MM.1S (cell line): Measurements from ENCODE around the gene AKAP6.
A peak's percentile ranks its signal among the peaks of the same experiment; 100 is the strongest.

Experiments
- DNase-seq: peaks from one replicate; pipeline ENCODE4 v3.0.0-alpha.2; 2015
- H2AFZ ChIP-seq: fragments of 300-600 bp; sonication (generic); 2 replicates; pipeline ENCODE4 v1.6.0; 2016; ENCODE audit warnings: antibody characterized with exemption, low read length
- H3F3A ChIP-seq: fragments of 300-600 bp; sonication (generic); 2 replicates; pipeline ENCODE4 v1.6.1; 2016; ENCODE audit warnings: mild to moderate bottlenecking, antibody characterized with exemption, low read length, moderate library complexity, mixed read lengths; ENCODE audit not compliant: insufficient read depth
- H3K27ac ChIP-seq: fragments of 300-600 bp; sonication (generic); 2 replicates; pipeline ENCODE4 v1.5.1; 2016; ENCODE audit warnings: mild to moderate bottlenecking, low read length
- H3K27me3 ChIP-seq: fragments of 300-600 bp; sonication (generic); replicated peaks from 2 replicates; pipeline ENCODE4 v1.6.0; 2016; ENCODE audit warnings: low read length; ENCODE audit not compliant: insufficient read depth
- H3K36me3 ChIP-seq: fragments of 300-600 bp; sonication (generic); replicated peaks from 2 replicates; pipeline ENCODE4 v1.6.1; 2016; ENCODE audit warnings: mild to moderate bottlenecking, low read length, mixed read lengths; ENCODE audit not compliant: insufficient read depth
- H3K4me1 ChIP-seq: fragments of 300-600 bp; sonication (generic); 2 replicates; pipeline ENCODE4 v1.6.1; 2016; ENCODE audit warnings: low read length, mixed read lengths
- H3K4me2 ChIP-seq: fragments of 300-600 bp; sonication (generic); 2 replicates; pipeline ENCODE4 v1.6.0; 2016; ENCODE audit warnings: low read depth, low read length
- H3K4me3 ChIP-seq: fragments of 300-600 bp; sonication (generic); 2 replicates; pipeline ENCODE4 v1.5.1; 2016; ENCODE audit warnings: low read length, mixed read lengths
- H3K79me2 ChIP-seq: fragments of 300-600 bp; sonication (generic); 2 replicates; pipeline ENCODE4 v1.6.1; 2016; ENCODE audit warnings: mixed run types, low read length, mixed read lengths
- H3K9ac ChIP-seq: fragments of 300-600 bp; sonication (generic); 2 replicates; pipeline ENCODE4 v1.6.1; 2016; ENCODE audit warnings: low read length, mixed read lengths
- H3K9me2 ChIP-seq: fragments of 300-600 bp; sonication (generic); replicated peaks from 2 replicates; pipeline ENCODE4 v1.6.1; 2016; ENCODE audit warnings: mild to moderate bottlenecking, low read length, mixed read lengths; ENCODE audit not compliant: insufficient read depth
- H3K9me3 ChIP-seq: fragments of 300-600 bp; sonication (generic); replicated peaks from 2 replicates; pipeline ENCODE4 v1.6.1; 2016; ENCODE audit warnings: mild to moderate bottlenecking, low read length, mixed read lengths; ENCODE audit not compliant: insufficient read depth
- H4K20me1 ChIP-seq: fragments of 300-600 bp; sonication (generic); 2 replicates; pipeline ENCODE4 v1.6.1; 2016; ENCODE audit warnings: mild to moderate bottlenecking, low read length, moderate library complexity, mixed read lengths; ENCODE audit not compliant: insufficient read depth
- CTCF ChIP-seq: fragments of 300-600 bp; sonication (generic); IDR thresholded peaks from 2 replicates; pipeline ENCODE4 v1.5.1; 2016; ENCODE audit warnings: antibody characterized with exemption, low read length, mixed read lengths
- EZH2 ChIP-seq: fragments of 300-600 bp; sonication (generic); optimal IDR thresholded peaks from 2 replicates; pipeline ENCODE3; 2017; ENCODE audit warnings: low read depth, mild to moderate bottlenecking, antibody characterized with exemption, low read length, mixed read lengths
- EZH2phosphoT487 ChIP-seq: fragments of 300-600 bp; sonication (generic); IDR thresholded peaks from 2 replicates; pipeline ENCODE4 v1.6.1; 2018; ENCODE audit warnings: antibody characterized with exemption, low read length

Gene AKAP6

GRCh38 chr14:32324601-32325000, 4.5 kb upstream of the AKAP6 start:
- no peaks in the 10 kb centered on the region for H3K36me3 ChIP-seq
- no peaks in the 10 kb centered on the region for H3K79me2 ChIP-seq
- H3K9ac ChIP-seq = no peak overlapping the region
- H3K4me1 ChIP-seq = 0 out of 2 replicates have a peak, but pooled peaks cover 3% of the 10 kb centered on the region
- H3K4me3 ChIP-seq = no peak overlapping the region
- H3K27ac ChIP-seq = no peak overlapping the region
- H3K4me2 ChIP-seq = no peak overlapping the region
- no peaks in the 10 kb centered on the region for H3K27me3 ChIP-seq
- no peak for TF ChIP-seq EZH2
- H3F3A ChIP-seq = no peaks in the 10 kb centered on the region
- H4K20me1 ChIP-seq = no peaks in the 10 kb centered on the region
- no peak overlapping the region for H2AFZ ChIP-seq
- no peak for DNase-seq
- no peaks in the 10 kb centered on the region for H3K9me3 ChIP-seq
- no peaks in the 10 kb centered on the region for H3K9me2 ChIP-seq

- Histone ChIP-seq H3K9me2 (no peaks in the 10 kb centered on the region), H3K79me2 (no peaks in the 10 kb centered on the region), H3K4me2 (no peak overlapping the region), H3K27me3 (no peaks in the 10 kb centered on the region), H3K9me3 (no peaks in the 10 kb centered on the region), H3K9ac (no peak overlapping the region), H4K20me1 (no peaks in the 10 kb centered on the region), H3K4me3 (no peak overlapping the region), H3K36me3 (no peaks in the 10 kb centered on the region), H3K27ac (no peak overlapping the region), H2AFZ (no peak overlapping the region), H3K4me1 (peaks cover 7% of the 10 kb centered on the region; the same call in 1 of the 2 replicates), H3F3A (peaks cover 3% of the 10 kb centered on the region; the same call in 1 of the 2 replicates)
- DNase-seq = peak; percentile 7
- no peak for TF ChIP-seq EZH2phosphoT487
- TF ChIP-seq EZH2 = no peak
- no peak for TF ChIP-seq CTCF
Measured at GRCh38 chr14:32327255-32327961, 1.7 kb upstream of the AKAP6 start.

GRCh38 chr14:32329690-32330285, 690 bp downstream of the AKAP6 start:
- Histone ChIP-seq H3K4me2 (peak overlapping the region; percentile 32; the same call in 1 of the 2 replicates), H3K4me3 (peak overlapping the region; percentile 5; the same call in 1 of the 2 replicates), H3K79me2 (no peaks in the 10 kb centered on the region), H3K9me3 (no peaks in the 10 kb centered on the region), H3K36me3 (no peaks in the 10 kb centered on the region), H2AFZ (no peak overlapping the region), H3F3A (peaks cover 3% of the 10 kb centered on the region; the same call in 1 of the 2 replicates), H3K27ac (0 out of 2 replicates have a peak overlapping the region, but pooled peaks have one; percentile 10), H3K9ac (no peak overlapping the region), H4K20me1 (no peaks in the 10 kb centered on the region), H3K4me1 (peaks cover 7% of the 10 kb centered on the region; the same call in 1 of the 2 replicates), H3K9me2 (no peaks in the 10 kb centered on the region), H3K27me3 (no peaks in the 10 kb centered on the region)
- DNase-seq = peak; percentile 26
- TF ChIP-seq CTCF (no peak), EZH2 (no peak), EZH2phosphoT487 (no peak)
